Endothelial cell of umbilical vein (primary cell): ENCODE measurements around the gene NFATC1. TPM values are rescaled to one million over a fixed set of nuclear protein-coding genes. Genes with fewer than 3 reads are reported as not detected.

Experiments
- BruUV-seq: library from RNA; stranded (reverse); fragments of 400-500 nt; replicated peaks from 2 replicates; lab custom pipeline; 2021; lab: Mats Ljungman, UMichigan
- CTCF ChIA-PET: fragments of 300-600, 350-600 bp; sonication (Branson Sonifier 250); formaldehyde crosslinking; loops from one replicate; lab custom pipeline; 2021; ENCODE audit warnings: antibody characterized with exemption, inconsistent platforms; lab: Charles Lee
- POLR2A ChIA-PET: fragments of 300-600, 350-600 bp; sonication (Branson Sonifier 250); formaldehyde crosslinking; loops from one replicate; lab custom pipeline; 2021; ENCODE audit warnings: antibody characterized with exemption, inconsistent platforms; lab: Charles Lee
- DNase-seq: peaks from one replicate; pipeline ENCODE4 v3.0.0-alpha.2; 2011; ENCODE audit warnings: low read depth, low spot score
- FAIRE-seq: peaks from 2 replicates; lab custom pipeline; 2011; peaks lifted over from hg19 to GRCh38; lab: Jason Lieb, UNC
- H2AFZ ChIP-seq: 2 replicates; pipeline ENCODE4 v1.6.0; 2012; ENCODE audit warnings: low read depth, low read length, control low read depth, inconsistent platforms
- H3K27ac ChIP-seq: 2 replicates; pipeline ENCODE4 v1.5.1; 2011; ENCODE audit warnings: low read depth, mild to moderate bottlenecking, control low read depth, low read length, moderate library complexity; ENCODE audit not compliant: insufficient read depth
- H3K27me3 ChIP-seq, 2 experiments: 2 replicates each; pipeline versions ENCODE4 v1.6.0 to v1.6.1; 2011; ENCODE audit warnings: low read length in 2 of 2, mixed read lengths in 1 of 2; ENCODE audit not compliant: control insufficient read depth in 2 of 2, insufficient read depth in 2 of 2
- H3K36me3 ChIP-seq, 2 experiments: 2 replicates in 1 of 2; 3 replicates in 1 of 2; pipeline ENCODE4 v1.5.1; 2011; ENCODE audit warnings: low read length in 2 of 2, mild to moderate bottlenecking in 1 of 2, moderate library complexity in 1 of 2; ENCODE audit not compliant: control insufficient read depth in 2 of 2, insufficient read depth in 2 of 2; ENCODE audit errors: extremely low read depth in 1 of 2
- H3K4me1 ChIP-seq: 3 replicates; pipeline ENCODE4 v1.5.1; 2011; ENCODE audit warnings: mild to moderate bottlenecking, low read length; ENCODE audit not compliant: control insufficient read depth, insufficient read depth; ENCODE audit errors: extremely low read depth
- H3K4me2 ChIP-seq: 2 replicates; pipeline ENCODE4 v1.6.1; 2011; ENCODE audit warnings: low read length, control low read depth, mixed read lengths; ENCODE audit not compliant: insufficient read depth
- H3K4me3 ChIP-seq, 3 experiments: fragments of 200-600 bp in 1 of 3; sonication (generic), shearing (Covaris generic) in 1 of 3; replicated peaks in 1 of 3; 2 replicates each; pipeline ENCODE4 v1.5.1; 2011 to 2016; ENCODE audit warnings: control low read depth in 3 of 3, low read length in 3 of 3, mild to moderate bottlenecking in 2 of 3, inconsistent platforms in 1 of 3, low read depth in 1 of 3, moderate library complexity in 1 of 3; ENCODE audit not compliant: insufficient read depth in 1 of 3
- H3K79me2 ChIP-seq: 2 replicates; pipeline ENCODE4 v1.6.0; 2012; ENCODE audit warnings: low read length, inconsistent platforms; ENCODE audit not compliant: control insufficient read depth, insufficient read depth
- H3K9ac ChIP-seq: replicated peaks from 2 replicates; pipeline ENCODE3; 2011; ENCODE audit warnings: low read length, control low read depth; ENCODE audit not compliant: insufficient read depth; ENCODE audit errors: extremely low read depth
- H3K9me1 ChIP-seq: replicated peaks from 3 replicates; pipeline ENCODE4 v1.6.0; 2011; ENCODE audit warnings: mild to moderate bottlenecking, low read length; ENCODE audit not compliant: control insufficient read depth, insufficient read depth; ENCODE audit errors: extremely low read depth
- H3K9me3 ChIP-seq: replicated peaks from 2 replicates; pipeline ENCODE4 v1.5.1; 2012; ENCODE audit warnings: low read length, inconsistent platforms; ENCODE audit not compliant: control insufficient read depth, insufficient read depth
- H4K20me1 ChIP-seq: replicated peaks from 2 replicates; pipeline ENCODE3; 2011; ENCODE audit warnings: mild to moderate bottlenecking, low read length; ENCODE audit not compliant: control insufficient read depth, insufficient read depth; ENCODE audit errors: extremely low read depth
- CTCF ChIP-seq, 2 donors: IDR thresholded peaks; 1 replicate in 1 of 2; 2 replicates in 1 of 2; pipeline ENCODE4 v1.5.1; 2011; ENCODE audit warnings: low read length in 2 of 2, mild to moderate bottlenecking in 2 of 2, moderate library complexity in 2 of 2, control low read depth in 1 of 2, inconsistent platforms in 1 of 2, low read depth in 1 of 2; ENCODE audit not compliant: insufficient read depth in 1 of 2; ENCODE audit errors: extremely low read depth in 1 of 2
- EZH2 ChIP-seq: IDR thresholded peaks from 2 replicates; pipeline ENCODE4 v1.6.1; 2012; ENCODE audit warnings: borderline replicate concordance, low read depth, mild to moderate bottlenecking, moderate library complexity, low read length, inconsistent platforms; ENCODE audit not compliant: severe bottlenecking
- FOS ChIP-seq: IDR thresholded peaks from 2 replicates; pipeline ENCODE4 v1.6.1; 2011; ENCODE audit warnings: mild to moderate bottlenecking, low read length, moderate library complexity, borderline replicate concordance; ENCODE audit not compliant: insufficient read depth
- GATA2 ChIP-seq: IDR thresholded peaks from 2 replicates; pipeline ENCODE4 v1.7.0; 2011; ENCODE audit warnings: low read depth, mild to moderate bottlenecking, moderate library complexity, mixed read lengths, low read length; ENCODE audit not compliant: insufficient read length, insufficient read depth
- JUN ChIP-seq: IDR thresholded peaks from 2 replicates; pipeline ENCODE4 v1.6.1; 2011; ENCODE audit warnings: borderline replicate concordance, low read depth; ENCODE audit not compliant: insufficient read length, insufficient read depth
- MAX ChIP-seq: IDR thresholded peaks from 2 replicates; pipeline ENCODE4 v1.6.1; 2011; ENCODE audit not compliant: insufficient read depth, insufficient read length
- MYC ChIP-seq: IDR thresholded peaks from one replicate; pipeline ENCODE4 v1.6.1; 2011; ENCODE audit warnings: mild to moderate bottlenecking, low read depth, low read length
- POLR2A ChIP-seq: IDR thresholded peaks from 2 replicates; pipeline ENCODE4 v1.6.1; 2012; ENCODE audit warnings: low read depth, mild to moderate bottlenecking, control low read depth, low read length
- POLR2AphosphoS5 ChIP-seq: IDR thresholded peaks from 2 replicates; pipeline ENCODE4 v1.6.1; 2012; ENCODE audit warnings: low read depth, mild to moderate bottlenecking, control low read depth, low read length, moderate library complexity; ENCODE audit not compliant: insufficient read depth
- dilution Hi-C: fragments of 300-500 bp; cut with MboI; formaldehyde crosslinking; loops from one replicate; pipeline ENCODE4 v1.15.0; 2019; ENCODE audit warnings: low sequenced_read_pairs; ENCODE audit not compliant: extremely low pct_ligation_motif_present
- intact Hi-C: fragments of 100-400 bp; cut with micrococcal nuclease; formaldehyde crosslinking; loops from one replicate; pipeline ENCODE4 v1.10.0; 2022
- polyA plus RNA-seq, 4 experiments: library from polyadenylated mRNA; depleted of rRNA in 3 of 4; stranded (reverse) in 3 of 4; unstranded in 1 of 4; fragments of >200 nt; gene quantifications; 2 replicates each; pipeline versions ENCODE4 v1.2.1 to v1.2.3, GENCODE V29; 2011 to 2012; ENCODE audit warnings: missing spikeins in 1 of 4
- total RNA-seq: library from RNA; stranded (reverse); gene quantifications from 2 replicates; pipeline ENCODE4 v1.2.3, GENCODE V29; 2021

Gene NFATC1
- total and polyA plus RNA-seq, 2 donors (not counting 3 experiments of a cell fraction or from before 2014, with no cell fraction given) = 11.1 to 30.0 TPM

- FAIRE-seq = no peak
- H3K27ac ChIP-seq = no peak overlapping the region
- H3K9me3 ChIP-seq = no peaks in the 10 kb centered on the region
- CTCF ChIA-PET = no interaction called here
- no peak for DNase-seq
- H3K79me2 ChIP-seq = no peaks in the 10 kb centered on the region
- H3K4me2 ChIP-seq = no peak overlapping the region
- POLR2A ChIA-PET = no interaction called here
- no peaks in the 10 kb centered on the region for H3K4me1 ChIP-seq
- TF ChIP-seq EZH2 (peak; percentile 25), JUN (no peak), POLR2AphosphoS5 (no peak)
- H3K9me1 ChIP-seq = no peaks in the 10 kb centered on the region
- peaks cover 1 to 6% of the 10 kb centered on the region in 2 experiments for H3K27me3 ChIP-seq
- dilution Hi-C loops = no loop called here
- intact Hi-C loops = no loop called here
- peaks cover 0 to 3% of the 10 kb centered on the region in 2 experiments for H3K36me3 ChIP-seq
- no peak overlapping the region for H2AFZ ChIP-seq
- BruUV-seq = no TSS peak
- no peak overlapping the region for H3K4me3 ChIP-seq
- no peak overlapping the region for H3K9ac ChIP-seq
- no peaks in the 10 kb centered on the region for H4K20me1 ChIP-seq
Observed at GRCh38 chr18:79532313-79533007, 136.7 kb downstream of the NFATC1 start.

GRCh38 chr18:79533146-79533545 lies 137.4 kb downstream of the NFATC1 start:
- FAIRE-seq (no peak), DNase-seq (no peak)

More at GRCh38 chr18:79533146-79533545, 137.4 kb downstream of the NFATC1 start:
- TF ChIP-seq POLR2AphosphoS5 = no peak
- TF ChIP-seq GATA2 = no peak
- no peak for TF ChIP-seq POLR2A
- no peak for TF ChIP-seq FOS
- TF ChIP-seq CTCF (IDR thresholded peaks at IDR 0.05; ENCODE audit: extremely low read depth in 1 of 2, insufficient read depth in 1 of 2, low read depth in 1 of 2, low read length in 2 of 2) = no peak
- no peak for TF ChIP-seq MAX
- TF ChIP-seq EZH2 = no peak
- no peak for TF ChIP-seq JUN
- TF ChIP-seq MYC = no peak
- Histone ChIP-seq H3K9ac (no peak overlapping the region), H2AFZ (no peak overlapping the region), H3K27me3 (peaks cover 1 to 6% of the 10 kb centered on the region in 2 experiments), H3K9me3 (no peaks in the 10 kb centered on the region), H3K36me3 (no peaks in the 10 kb centered on the region), H3K4me1 (no peaks in the 10 kb centered on the region), H4K20me1 (no peaks in the 10 kb centered on the region), H3K79me2 (no peaks in the 10 kb centered on the region), H3K27ac (no peak overlapping the region), H3K4me2 (no peak overlapping the region), H3K4me3 (no peak overlapping the region), H3K9me1 (no peaks in the 10 kb centered on the region)
- ChIA-PET CTCF (no interaction called here), POLR2A (no interaction called here)
- BruUV-seq = no TSS peak
- intact Hi-C loops (no loop called here), dilution Hi-C loops (no loop called here)
